GM18951 (cell line): ENCODE data around the gene PPARG.
"Not testable (repeated sequence)": the region's sequence is repeated elsewhere in the genome, so short reads cannot be mapped to it uniquely, and the experiment has no call there.

ENCODE experiments used
- POLR2A ChIP-seq: IDR thresholded peaks from 4 replicates; pipeline ENCODE4 v1.6.1; 2011; ENCODE audit warnings: mild to moderate bottlenecking; ENCODE audit not compliant: insufficient read length, insufficient read depth; ENCODE audit errors: extremely low read depth
- in situ Hi-C: fragments of 300-500 bp; cut with MboI; formaldehyde crosslinking; loops from one replicate; pipeline ENCODE4 v1.12.0; 2022; ENCODE audit warnings: low sequenced_read_pairs, mixed read lengths, inconsistent platforms; ENCODE audit not compliant: unreplicated experiment

Gene PPARG

GRCh38 chr3:12478326-12478725, 189.5 kb downstream of the PPARG start:
- TF ChIP-seq POLR2A = no peak
- in situ Hi-C loops = no loop called here

- in situ Hi-C loops = not testable (repeated sequence)
Measured at GRCh38 chr3:12479198-12479597, 190.3 kb downstream of the PPARG start.

GRCh38 chr3:12479919-12480427, 191.1 kb downstream of the PPARG start:
- in situ Hi-C loops = loop anchor here (5.0 kb wide), 1 partner anchor 343 kb away; no protein-coding TSS in a partner anchor
- TF ChIP-seq POLR2A = no peak

GRCh38 chr3:12483410-12483809, 194.5 kb downstream of the PPARG start:
- no peak for TF ChIP-seq POLR2A
- in situ Hi-C loops = loop anchor here (5.0 kb wide), 1 partner anchor 346 kb away; no protein-coding TSS in a partner anchor

GRCh38 chr3:12483872-12484197, 195.0 kb downstream of the PPARG start:
- in situ Hi-C loops = loop anchor here (5.0 kb wide), 1 partner anchor 347 kb away; no protein-coding TSS in a partner anchor

More at GRCh38 chr3:12483872-12484197, 195.0 kb downstream of the PPARG start:
- TF ChIP-seq POLR2A = no peak
